AG08395 (cell line): Measurements from ENCODE around the gene CARD11.

Experiments
- DNase-seq: peaks from one replicate; pipeline ENCODE4 v3.0.0; 2012; ENCODE audit warnings: mixed read lengths, low spot score

The CARD11 gene

GRCh38 chr7:3043544-3044371 is at the start of gene CARD11:
Gene CARD11, minus strand, starts transcription at chr7:3043867. Its CDS starts 85,361 bp downstream, at chr7:2958506.
- DNase-seq, result no peak

- no peak for DNase-seq
Measured at GRCh38 chr7:3092468-3092867, 48.8 kb upstream of the CARD11 start.

GRCh38 chr7:3091631-3092030 is 48.0 kb upstream of the CARD11 start:
- no peak for DNase-seq

GRCh38 chr7:3089493-3089892 is 45.8 kb upstream of the CARD11 start:
- DNase-seq, result no peak

GRCh38 chr7:3087243-3087755 is 43.6 kb upstream of the CARD11 start:
- DNase-seq, result no peak

GRCh38 chr7:3083350-3083749 is 39.7 kb upstream of the CARD11 start:
- no peak for DNase-seq

- no peak for DNase-seq
Measured at GRCh38 chr7:3082831-3083230, 39.2 kb upstream of the CARD11 start.

- no peak for DNase-seq
Measured at GRCh38 chr7:3082386-3082785, 38.7 kb upstream of the CARD11 start.

- no peak for DNase-seq
Measured at GRCh38 chr7:3080106-3080505, 36.4 kb upstream of the CARD11 start.

GRCh38 chr7:3078514-3078913 is 34.8 kb upstream of the CARD11 start:
- no peak for DNase-seq

GRCh38 chr7:3076700-3077099 is 33.0 kb upstream of the CARD11 start:
- no peak for DNase-seq

- no peak for DNase-seq
Measured at GRCh38 chr7:3076163-3076562, 32.5 kb upstream of the CARD11 start.

GRCh38 chr7:3075441-3075840 is 31.8 kb upstream of the CARD11 start:
- no peak for DNase-seq

GRCh38 chr7:3074459-3074821 is 30.8 kb upstream of the CARD11 start:
- no peak for DNase-seq

GRCh38 chr7:3073763-3074458 is 30.2 kb upstream of the CARD11 start:
- DNase-seq, result no peak

GRCh38 chr7:3070908-3071307 is 27.2 kb upstream of the CARD11 start:
- no peak for DNase-seq

GRCh38 chr7:3069771-3070449 is 26.2 kb upstream of the CARD11 start:
- DNase-seq, result no peak

GRCh38 chr7:3068530-3068929 is 24.9 kb upstream of the CARD11 start:
- no peak for DNase-seq

- DNase-seq, result no peak
Measured at GRCh38 chr7:3067606-3068380, 24.1 kb upstream of the CARD11 start.

GRCh38 chr7:3067193-3067592 is 23.5 kb upstream of the CARD11 start:
- no peak for DNase-seq

- DNase-seq, result no peak
Measured at GRCh38 chr7:3066506-3066905, 22.8 kb upstream of the CARD11 start.

GRCh38 chr7:3065724-3066143 is 22.1 kb upstream of the CARD11 start:
- no peak for DNase-seq
